OCI-LY1 (cell line): Measurements from ENCODE around the gene LAMC2.

Experiments used
- H2AFZ ChIP-seq: fragments of 200-600 bp; sonication (generic), shearing (Covaris generic); 2 replicates; pipeline ENCODE4 v1.6.0; 2014; ENCODE audit warnings: antibody characterized with exemption, mild to moderate bottlenecking, low read length
- H3F3A ChIP-seq: fragments of 200-600 bp; sonication (generic), shearing (Covaris generic); 2 replicates; pipeline ENCODE4 v1.6.0; 2014; ENCODE audit warnings: mild to moderate bottlenecking, antibody characterized with exemption, low read length, moderate library complexity; ENCODE audit not compliant: insufficient read depth
- H3K27ac ChIP-seq: fragments of 200-600 bp; sonication (generic); 2 replicates; pipeline ENCODE4 v1.5.1; 2014; ENCODE audit warnings: low read length, mixed run types, mild to moderate bottlenecking, low read depth; ENCODE audit not compliant: poor library complexity, severe bottlenecking
- H3K27me3 ChIP-seq: fragments of 200-600 bp; sonication (generic); 2 replicates; pipeline ENCODE4 v1.6.0; 2014; ENCODE audit warnings: antibody characterized with exemption, mild to moderate bottlenecking, low read length, moderate library complexity; ENCODE audit not compliant: insufficient read depth
- H3K36me3 ChIP-seq: fragments of 200-600 bp; sonication (generic); 2 replicates; pipeline ENCODE4 v1.6.1; 2014; ENCODE audit warnings: mild to moderate bottlenecking, antibody characterized with exemption, low read length, moderate library complexity, mixed read lengths; ENCODE audit not compliant: insufficient read depth
- H3K4me1 ChIP-seq: fragments of 200-600 bp; sonication (generic); 2 replicates; pipeline ENCODE4 v1.5.1; 2014; ENCODE audit warnings: mild to moderate bottlenecking, low read length, moderate library complexity; ENCODE audit not compliant: insufficient read depth, severe bottlenecking
- H3K4me2 ChIP-seq: fragments of 200-600 bp; sonication (generic), shearing (Covaris generic); 2 replicates; pipeline ENCODE4 v1.6.1; 2014; ENCODE audit warnings: low read length
- H3K4me3 ChIP-seq: fragments of 200-600 bp; sonication (generic); 2 replicates; pipeline ENCODE4 v1.5.1; 2014; ENCODE audit warnings: low read length, low read depth, mild to moderate bottlenecking, mixed read lengths; ENCODE audit not compliant: poor library complexity, severe bottlenecking
- H3K79me2 ChIP-seq: fragments of 200-600 bp; shearing (Covaris generic); 2 replicates; pipeline ENCODE4 v1.6.1; 2016; ENCODE audit warnings: mixed run types, low read length, mixed read lengths; ENCODE audit not compliant: insufficient read depth
- H3K9ac ChIP-seq: fragments of 200-600 bp; sonication (generic), shearing (Covaris generic); 2 replicates; pipeline ENCODE4 v1.6.1; 2014; ENCODE audit warnings: mild to moderate bottlenecking, low read length, mixed read lengths
- H3K9me2 ChIP-seq: fragments of 200-600 bp; sonication (generic), shearing (Covaris generic); 2 replicates; pipeline ENCODE4 v1.6.1; 2014; ENCODE audit warnings: low read depth, mild to moderate bottlenecking, low read length, mixed read lengths
- H3K9me3 ChIP-seq: fragments of 200-600 bp; shearing (Covaris generic); 2 replicates; pipeline ENCODE4 v1.6.1; 2014; ENCODE audit warnings: low read length, mixed read lengths
- H4K20me1 ChIP-seq: fragments of 200-600 bp; sonication (generic), shearing (Covaris generic); 2 replicates; pipeline ENCODE4 v1.6.0; 2016; ENCODE audit warnings: mild to moderate bottlenecking, low read length; ENCODE audit not compliant: insufficient read depth
- CTCF ChIP-seq: fragments of 200-600 bp; sonication (generic), shearing (Covaris generic); IDR thresholded peaks from 2 replicates; pipeline ENCODE4 v1.5.1; 2017; ENCODE audit warnings: mild to moderate bottlenecking, antibody characterized with exemption, low read length, moderate library complexity, mixed read lengths
- EZH2 ChIP-seq: fragments of 200-600 bp; sonication (generic), shearing (Covaris generic); IDR thresholded peaks from 2 replicates; pipeline ENCODE4 v1.8.0; 2017; ENCODE audit warnings: borderline replicate concordance, mixed run types, mild to moderate bottlenecking, antibody characterized with exemption, low read length, moderate library complexity, mixed read lengths

LAMC2 gene

GRCh38 chr1:183247484-183247883 is 61.4 kb downstream of the LAMC2 start:
- Histone ChIP-seq H3K4me1 (no peaks in the 10 kb centered on the region), H3K9ac (no peak overlapping the region), H3K4me2 (no peak overlapping the region), H3K27me3 (peaks cover 2% of the 10 kb centered on the region; the same call in 1 of the 2 replicates), H2AFZ (no peak overlapping the region), H3K9me3 (no peaks in the 10 kb centered on the region), H3K9me2 (no peaks in the 10 kb centered on the region), H3F3A (no peaks in the 10 kb centered on the region), H3K36me3 (no peaks in the 10 kb centered on the region), H3K4me3 (no peak overlapping the region), H3K27ac (no peak overlapping the region), H4K20me1 (no peaks in the 10 kb centered on the region), H3K79me2 (no peaks in the 10 kb centered on the region)
- TF ChIP-seq EZH2 (no peak), CTCF (no peak)

GRCh38 chr1:183247931-183248330 is 61.9 kb downstream of the LAMC2 start:
- Histone ChIP-seq H3K27ac (no peak overlapping the region), H3K4me1 (no peaks in the 10 kb centered on the region), H3K27me3 (peaks cover 2% of the 10 kb centered on the region; the same call in 1 of the 2 replicates), H3K79me2 (no peaks in the 10 kb centered on the region), H3K9ac (no peak overlapping the region), H3K9me3 (no peaks in the 10 kb centered on the region), H3F3A (no peaks in the 10 kb centered on the region), H3K4me3 (no peak overlapping the region), H4K20me1 (no peaks in the 10 kb centered on the region), H3K4me2 (no peak overlapping the region), H3K9me2 (no peaks in the 10 kb centered on the region), H3K36me3 (no peaks in the 10 kb centered on the region), H2AFZ (no peak overlapping the region)
- TF ChIP-seq EZH2 (no peak), CTCF (no peak)

GRCh38 chr1:183248989-183249691 is 63.1 kb downstream of the LAMC2 start:
- TF ChIP-seq CTCF (no peak), EZH2 (no peak)
- H2AFZ ChIP-seq = no peak overlapping the region
- H3K27me3 ChIP-seq = peaks cover 2% of the 10 kb centered on the region; the same call in 1 of the 2 replicates
- no peaks in the 10 kb centered on the region for H3K4me1 ChIP-seq
- no peaks in the 10 kb centered on the region for H3K79me2 ChIP-seq
- H3K9ac ChIP-seq = no peak overlapping the region
- no peaks in the 10 kb centered on the region for H3K36me3 ChIP-seq
- no peaks in the 10 kb centered on the region for H4K20me1 ChIP-seq
- H3K4me3 ChIP-seq = no peak overlapping the region
- no peaks in the 10 kb centered on the region for H3F3A ChIP-seq
- no peaks in the 10 kb centered on the region for H3K9me3 ChIP-seq
- H3K27ac ChIP-seq = no peak overlapping the region
- no peak overlapping the region for H3K4me2 ChIP-seq
- no peaks in the 10 kb centered on the region for H3K9me2 ChIP-seq
